PFSK-1 (cell line): ENCODE data around the gene IFT52.

Source experiments
- FOXP2 ChIP-seq: optimal IDR thresholded peaks from 2 replicates; pipeline ENCODE3; 2011; ENCODE audit warnings: borderline replicate concordance, control low read depth, inconsistent platforms; ENCODE audit not compliant: insufficient read depth; ENCODE audit errors: extremely low read length, extremely low read depth
- POLR2AphosphoS5 ChIP-seq: IDR thresholded peaks from 2 replicates; pipeline ENCODE4 v1.6.1; 2012; ENCODE audit warnings: low read depth, mild to moderate bottlenecking, control low read depth, low read length, moderate library complexity
- TAF1 ChIP-seq: IDR thresholded peaks from 2 replicates; pipeline ENCODE4 v1.6.1; 2012; ENCODE audit warnings: low read length, control low read depth, borderline replicate concordance; ENCODE audit not compliant: insufficient read depth

DNA sequence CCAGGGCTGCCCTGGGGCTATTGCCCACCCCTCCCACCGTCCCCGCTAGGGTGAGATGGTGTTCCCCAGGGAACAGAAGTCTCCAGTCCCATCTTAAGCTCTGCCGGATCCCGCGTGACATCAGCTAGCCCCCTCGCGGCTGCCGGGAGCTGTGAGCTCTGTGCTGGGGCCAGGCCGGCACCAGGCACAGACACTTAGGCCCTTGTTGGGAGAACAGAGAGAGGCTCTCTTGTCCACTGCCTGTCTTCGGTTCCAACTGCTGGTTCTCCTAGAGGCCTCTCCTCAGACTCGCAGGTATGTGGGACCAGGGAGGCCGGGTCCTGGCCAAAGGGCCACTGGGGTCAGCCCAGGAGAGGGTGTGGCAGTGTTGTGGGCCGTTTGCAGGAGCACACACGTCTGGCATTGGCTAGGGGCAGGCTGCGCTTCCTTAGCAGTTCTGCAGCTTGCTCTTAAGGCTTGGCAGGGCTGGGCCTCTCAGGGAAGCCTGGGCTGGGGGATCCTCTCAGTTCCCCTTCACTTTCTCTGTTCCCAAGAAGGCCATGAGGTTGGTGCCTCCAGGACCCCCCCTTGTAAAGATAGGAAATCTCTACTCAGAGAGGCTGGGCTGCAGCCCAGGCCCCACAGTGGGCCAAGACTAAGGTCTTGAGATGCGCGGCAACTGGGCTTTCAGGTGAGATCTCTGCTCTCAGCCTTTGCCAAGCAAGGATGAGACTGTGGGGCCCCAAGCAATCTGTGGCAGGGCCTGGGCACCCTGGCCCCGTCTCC, 25.6 kb upstream of the IFT52 start:
- TF ChIP-seq POLR2AphosphoS5, result no peak
- no peak for TF ChIP-seq FOXP2
- TF ChIP-seq TAF1, result no peak
